ENCODE results near the gene PDE6B. TPM values are rescaled to one million over a fixed set of nuclear protein-coding genes. Genes with fewer than 3 reads are reported as not detected.

Gene PDE6B
- total and polyA plus RNA-seq, 2 experiments from 2014 or later = 3.4 to 5.0 TPM

DNA sequence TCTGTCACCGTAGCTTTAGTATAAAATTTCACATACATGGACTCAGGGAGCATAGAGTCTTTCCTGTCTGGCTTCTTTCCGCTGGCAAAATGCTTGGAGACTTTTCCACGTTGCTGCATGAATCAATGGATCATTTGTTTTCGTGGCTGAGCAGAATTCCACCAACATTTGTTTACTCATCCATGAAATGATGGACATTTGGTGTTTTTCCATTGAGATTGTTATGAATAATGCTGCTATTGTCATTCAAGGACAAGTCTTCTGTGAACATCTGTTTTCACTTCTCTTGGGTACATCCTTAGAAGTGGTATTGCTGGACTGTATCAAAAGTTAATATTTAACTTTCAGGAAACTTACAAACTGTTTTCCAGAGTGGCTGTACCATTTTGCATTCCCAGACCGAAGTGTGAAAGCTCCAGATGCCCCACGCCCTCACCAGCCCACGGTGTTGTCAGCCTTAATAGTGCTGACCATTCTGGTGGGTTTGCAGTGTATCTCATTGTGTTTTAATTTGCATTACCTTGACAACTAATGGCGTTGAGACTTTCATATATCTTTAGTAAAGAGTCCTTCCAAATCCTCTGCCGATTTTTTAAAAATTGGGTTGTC lies 43.5 kb upstream of the PDE6B start:
- H3K9me2 ChIP-seq (ENCODE audit: insufficient read depth) = no peaks in the 10 kb centered on the region
- peaks cover 49% of the 10 kb centered on the region for H3K27me3 Mint-ChIP-seq (ENCODE audit: insufficient read depth, low read depth, poor library complexity)
- no peak overlapping the region for H3K27ac Mint-ChIP-seq
- ATAC-seq (no peak), DNase-seq (ENCODE audit: low spot score) (no peak)
- H3K4me2 ChIP-seq = no peak overlapping the region
- no peaks in the 10 kb centered on the region for H4K20me1 ChIP-seq (replicated peaks; ENCODE audit: insufficient read depth)
- H3K4me3 Mint-ChIP-seq = no peak overlapping the region
- no peaks in the 10 kb centered on the region for H3K36me3 ChIP-seq (ENCODE audit: insufficient read depth)
- peaks cover 21% of the 10 kb centered on the region for H3K4me1 Mint-ChIP-seq
- H3K27ac ChIP-seq (ENCODE audit: low read depth) = no peak overlapping the region
- H3F3A ChIP-seq (replicated peaks; ENCODE audit: low read depth) = peaks cover 6% of the 10 kb centered on the region; the same call in 1 of the 2 replicates
- H2AFZ ChIP-seq = no peak overlapping the region
- no peak for TF ChIP-seq STAT1 (IDR thresholded peaks at IDR 0.05; ENCODE audit: unreplicated experiment)
- TF ChIP-seq, protein P1, sequence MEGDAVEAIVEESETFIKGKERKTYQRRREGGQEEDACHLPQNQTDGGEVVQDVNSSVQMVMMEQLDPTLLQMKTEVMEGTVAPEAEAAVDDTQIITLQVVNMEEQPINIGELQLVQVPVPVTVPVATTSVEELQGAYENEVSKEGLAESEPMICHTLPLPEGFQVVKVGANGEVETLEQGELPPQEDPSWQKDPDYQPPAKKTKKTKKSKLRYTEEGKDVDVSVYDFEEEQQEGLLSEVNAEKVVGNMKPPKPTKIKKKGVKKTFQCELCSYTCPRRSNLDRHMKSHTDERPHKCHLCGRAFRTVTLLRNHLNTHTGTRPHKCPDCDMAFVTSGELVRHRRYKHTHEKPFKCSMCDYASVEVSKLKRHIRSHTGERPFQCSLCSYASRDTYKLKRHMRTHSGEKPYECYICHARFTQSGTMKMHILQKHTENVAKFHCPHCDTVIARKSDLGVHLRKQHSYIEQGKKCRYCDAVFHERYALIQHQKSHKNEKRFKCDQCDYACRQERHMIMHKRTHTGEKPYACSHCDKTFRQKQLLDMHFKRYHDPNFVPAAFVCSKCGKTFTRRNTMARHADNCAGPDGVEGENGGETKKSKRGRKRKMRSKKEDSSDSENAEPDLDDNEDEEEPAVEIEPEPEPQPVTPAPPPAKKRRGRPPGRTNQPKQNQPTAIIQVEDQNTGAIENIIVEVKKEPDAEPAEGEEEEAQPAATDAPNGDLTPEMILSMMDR (conservative IDR thresholded peaks at IDR 0.05; ENCODE audit: low read depth in 2 of 2) = no peak
- no peak for TF ChIP-seq ZNF114 (CRISPR knock-in tag; IDR thresholded peaks at IDR 0.05)
- no peak for TF ChIP-seq EZH2 (IDR thresholded peaks at IDR 0.05; ENCODE audit: low read depth, unreplicated experiment)
- no peak for TF ChIP-seq JUNB (IDR thresholded peaks at IDR 0.05; ENCODE audit: unreplicated experiment)
- TF ChIP-seq, protein P2, sequence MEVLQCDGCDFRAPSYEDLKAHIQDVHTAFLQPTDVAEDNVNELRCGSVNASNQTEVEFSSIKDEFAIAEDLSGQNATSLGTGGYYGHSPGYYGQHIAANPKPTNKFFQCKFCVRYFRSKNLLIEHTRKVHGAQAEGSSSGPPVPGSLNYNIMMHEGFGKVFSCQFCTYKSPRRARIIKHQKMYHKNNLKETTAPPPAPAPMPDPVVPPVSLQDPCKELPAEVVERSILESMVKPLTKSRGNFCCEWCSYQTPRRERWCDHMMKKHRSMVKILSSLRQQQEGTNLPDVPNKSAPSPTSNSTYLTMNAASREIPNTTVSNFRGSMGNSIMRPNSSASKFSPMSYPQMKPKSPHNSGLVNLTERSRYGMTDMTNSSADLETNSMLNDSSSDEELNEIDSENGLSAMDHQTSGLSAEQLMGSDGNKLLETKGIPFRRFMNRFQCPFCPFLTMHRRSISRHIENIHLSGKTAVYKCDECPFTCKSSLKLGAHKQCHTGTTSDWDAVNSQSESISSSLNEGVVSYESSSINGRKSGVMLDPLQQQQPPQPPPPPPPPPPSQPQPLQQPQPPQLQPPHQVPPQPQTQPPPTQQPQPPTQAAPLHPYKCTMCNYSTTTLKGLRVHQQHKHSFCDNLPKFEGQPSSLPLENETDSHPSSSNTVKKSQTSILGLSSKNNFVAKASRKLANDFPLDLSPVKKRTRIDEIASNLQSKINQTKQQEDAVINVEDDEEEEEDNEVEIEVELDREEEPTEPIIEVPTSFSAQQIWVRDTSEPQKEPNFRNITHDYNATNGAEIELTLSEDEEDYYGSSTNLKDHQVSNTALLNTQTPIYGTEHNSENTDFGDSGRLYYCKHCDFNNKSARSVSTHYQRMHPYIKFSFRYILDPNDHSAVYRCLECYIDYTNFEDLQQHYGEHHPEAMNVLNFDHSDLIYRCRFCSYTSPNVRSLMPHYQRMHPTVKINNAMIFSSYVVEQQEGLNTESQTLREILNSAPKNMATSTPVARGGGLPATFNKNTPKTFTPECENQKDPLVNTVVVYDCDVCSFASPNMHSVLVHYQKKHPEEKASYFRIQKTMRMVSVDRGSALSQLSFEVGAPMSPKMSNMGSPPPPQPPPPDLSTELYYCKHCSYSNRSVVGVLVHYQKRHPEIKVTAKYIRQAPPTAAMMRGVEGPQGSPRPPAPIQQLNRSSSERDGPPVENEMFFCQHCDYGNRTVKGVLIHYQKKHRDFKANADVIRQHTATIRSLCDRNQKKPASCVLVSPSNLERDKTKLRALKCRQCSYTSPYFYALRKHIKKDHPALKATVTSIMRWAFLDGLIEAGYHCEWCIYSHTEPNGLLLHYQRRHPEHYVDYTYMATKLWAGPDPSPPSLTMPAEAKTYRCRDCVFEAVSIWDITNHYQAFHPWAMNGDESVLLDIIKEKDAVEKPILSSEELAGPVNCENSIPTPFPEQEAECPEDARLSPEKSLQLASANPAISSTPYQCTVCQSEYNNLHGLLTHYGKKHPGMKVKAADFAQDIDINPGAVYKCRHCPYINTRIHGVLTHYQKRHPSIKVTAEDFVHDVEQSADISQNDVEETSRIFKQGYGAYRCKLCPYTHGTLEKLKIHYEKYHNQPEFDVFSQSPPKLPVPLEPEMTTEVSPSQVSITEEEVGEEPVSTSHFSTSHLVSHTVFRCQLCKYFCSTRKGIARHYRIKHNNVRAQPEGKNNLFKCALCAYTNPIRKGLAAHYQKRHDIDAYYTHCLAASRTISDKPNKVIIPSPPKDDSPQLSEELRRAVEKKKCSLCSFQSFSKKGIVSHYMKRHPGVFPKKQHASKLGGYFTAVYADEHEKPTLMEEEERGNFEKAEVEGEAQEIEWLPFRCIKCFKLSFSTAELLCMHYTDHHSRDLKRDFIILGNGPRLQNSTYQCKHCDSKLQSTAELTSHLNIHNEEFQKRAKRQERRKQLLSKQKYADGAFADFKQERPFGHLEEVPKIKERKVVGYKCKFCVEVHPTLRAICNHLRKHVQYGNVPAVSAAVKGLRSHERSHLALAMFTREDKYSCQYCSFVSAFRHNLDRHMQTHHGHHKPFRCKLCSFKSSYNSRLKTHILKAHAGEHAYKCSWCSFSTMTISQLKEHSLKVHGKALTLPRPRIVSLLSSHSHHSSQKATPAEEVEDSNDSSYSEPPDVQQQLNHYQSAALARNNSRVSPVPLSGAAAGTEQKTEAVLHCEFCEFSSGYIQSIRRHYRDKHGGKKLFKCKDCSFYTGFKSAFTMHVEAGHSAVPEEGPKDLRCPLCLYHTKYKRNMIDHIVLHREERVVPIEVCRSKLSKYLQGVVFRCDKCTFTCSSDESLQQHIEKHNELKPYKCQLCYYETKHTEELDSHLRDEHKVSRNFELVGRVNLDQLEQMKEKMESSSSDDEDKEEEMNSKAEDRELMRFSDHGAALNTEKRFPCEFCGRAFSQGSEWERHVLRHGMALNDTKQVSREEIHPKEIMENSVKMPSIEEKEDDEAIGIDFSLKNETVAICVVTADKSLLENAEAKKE (CRISPR knock-in tag; IDR thresholded peaks at IDR 0.05) = no peak
- TF ChIP-seq, protein P3, sequence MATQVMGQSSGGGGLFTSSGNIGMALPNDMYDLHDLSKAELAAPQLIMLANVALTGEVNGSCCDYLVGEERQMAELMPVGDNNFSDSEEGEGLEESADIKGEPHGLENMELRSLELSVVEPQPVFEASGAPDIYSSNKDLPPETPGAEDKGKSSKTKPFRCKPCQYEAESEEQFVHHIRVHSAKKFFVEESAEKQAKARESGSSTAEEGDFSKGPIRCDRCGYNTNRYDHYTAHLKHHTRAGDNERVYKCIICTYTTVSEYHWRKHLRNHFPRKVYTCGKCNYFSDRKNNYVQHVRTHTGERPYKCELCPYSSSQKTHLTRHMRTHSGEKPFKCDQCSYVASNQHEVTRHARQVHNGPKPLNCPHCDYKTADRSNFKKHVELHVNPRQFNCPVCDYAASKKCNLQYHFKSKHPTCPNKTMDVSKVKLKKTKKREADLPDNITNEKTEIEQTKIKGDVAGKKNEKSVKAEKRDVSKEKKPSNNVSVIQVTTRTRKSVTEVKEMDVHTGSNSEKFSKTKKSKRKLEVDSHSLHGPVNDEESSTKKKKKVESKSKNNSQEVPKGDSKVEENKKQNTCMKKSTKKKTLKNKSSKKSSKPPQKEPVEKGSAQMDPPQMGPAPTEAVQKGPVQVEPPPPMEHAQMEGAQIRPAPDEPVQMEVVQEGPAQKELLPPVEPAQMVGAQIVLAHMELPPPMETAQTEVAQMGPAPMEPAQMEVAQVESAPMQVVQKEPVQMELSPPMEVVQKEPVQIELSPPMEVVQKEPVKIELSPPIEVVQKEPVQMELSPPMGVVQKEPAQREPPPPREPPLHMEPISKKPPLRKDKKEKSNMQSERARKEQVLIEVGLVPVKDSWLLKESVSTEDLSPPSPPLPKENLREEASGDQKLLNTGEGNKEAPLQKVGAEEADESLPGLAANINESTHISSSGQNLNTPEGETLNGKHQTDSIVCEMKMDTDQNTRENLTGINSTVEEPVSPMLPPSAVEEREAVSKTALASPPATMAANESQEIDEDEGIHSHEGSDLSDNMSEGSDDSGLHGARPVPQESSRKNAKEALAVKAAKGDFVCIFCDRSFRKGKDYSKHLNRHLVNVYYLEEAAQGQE (IDR thresholded peaks at IDR 0.05; ENCODE audit: unreplicated experiment) = no peak
- TF ChIP-seq, protein P4, sequence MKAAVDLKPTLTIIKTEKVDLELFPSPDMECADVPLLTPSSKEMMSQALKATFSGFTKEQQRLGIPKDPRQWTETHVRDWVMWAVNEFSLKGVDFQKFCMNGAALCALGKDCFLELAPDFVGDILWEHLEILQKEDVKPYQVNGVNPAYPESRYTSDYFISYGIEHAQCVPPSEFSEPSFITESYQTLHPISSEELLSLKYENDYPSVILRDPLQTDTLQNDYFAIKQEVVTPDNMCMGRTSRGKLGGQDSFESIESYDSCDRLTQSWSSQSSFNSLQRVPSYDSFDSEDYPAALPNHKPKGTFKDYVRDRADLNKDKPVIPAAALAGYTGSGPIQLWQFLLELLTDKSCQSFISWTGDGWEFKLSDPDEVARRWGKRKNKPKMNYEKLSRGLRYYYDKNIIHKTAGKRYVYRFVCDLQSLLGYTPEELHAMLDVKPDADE (IDR thresholded peaks at IDR 0.05) = no peak
- no peak for TF ChIP-seq CREB1 (CRISPR knock-in tag; IDR thresholded peaks at IDR 0.05; ENCODE audit: low read depth)
- H3K9me3 Mint-ChIP-seq = peaks cover 16% of the 10 kb centered on the region
- H3K36me3 Mint-ChIP-seq (ENCODE audit: low read depth) = peaks cover 5% of the 10 kb centered on the region; the same call in 1 of the 3 replicates
- peaks cover 58% of the 10 kb centered on the region for H3K27me3 ChIP-seq (ENCODE audit: insufficient read depth)
- no peak overlapping the region for H3K4me3 ChIP-seq
- no peaks in the 10 kb centered on the region for H3K79me2 ChIP-seq (replicated peaks; ENCODE audit: insufficient read depth)
- peaks cover 24% of the 10 kb centered on the region for H3K4me1 ChIP-seq (ENCODE audit: insufficient read depth)

Data from GM23338 (cell line).